Heart left ventricle (tissue), 16 donors: Measurements from ENCODE around the gene CENATAC. TPM values are rescaled to one million over a fixed set of nuclear protein-coding genes. Genes with fewer than 3 reads are reported as not detected.

Experiments used
- ATAC-seq, 4 donors: fragments of 200-7000 bp; cut with Tn5 transposase; one replicate each; pipeline ENCODE4 v1.9.1; 2020 to 2022; ENCODE audit warnings: moderate library complexity in 4 of 4, mild to moderate bottlenecking in 3 of 4, moderate number of reproducible peaks in 1 of 4
- DNase-seq, 5 donors: peaks; one replicate each; pipeline ENCODE4 v3.0.0-alpha.2; 2020
- H3K27ac ChIP-seq, 12 donors: fragments of 200-600 bp; sonication (generic) in 4 of 12; one replicate each; pipeline versions ENCODE4 v1.5.0 to v1.8.0; 2016 to 2022; ENCODE audit warnings: mild to moderate bottlenecking in 2 of 12
- H3K27me3 ChIP-seq, 9 donors: fragments of 200-600 bp; sonication (generic) in 2 of 9; one replicate each; pipeline versions ENCODE4 v1.5.1 to v1.8.0; 2016 to 2022; ENCODE audit warnings: mild to moderate bottlenecking in 3 of 9
- H3K36me3 ChIP-seq, 9 donors: fragments of 200-600 bp; sonication (generic) in 2 of 9; one replicate each; pipeline versions ENCODE4 v1.5.0 to v1.8.0; 2018 to 2022; ENCODE audit warnings: mild to moderate bottlenecking in 2 of 9
- H3K4me1 ChIP-seq, 12 donors: fragments of 200-600 bp; sonication (generic) in 4 of 12; one replicate each; pipeline versions ENCODE4 v1.5.0 to v1.8.0; 2016 to 2022; ENCODE audit warnings: mild to moderate bottlenecking in 3 of 12
- H3K4me3 ChIP-seq, 12 donors: fragments of 200-600 bp; sonication (generic) in 4 of 12; one replicate each; pipeline versions ENCODE4 v1.5.0 to v1.8.0; 2017 to 2022; ENCODE audit warnings: mild to moderate bottlenecking in 9 of 12, moderate library complexity in 4 of 12
- H3K9me3 ChIP-seq, 12 donors: fragments of 200-600 bp; sonication (generic) in 4 of 12; one replicate each; pipeline versions ENCODE4 v1.5.0 to v1.8.0; 2016 to 2022; ENCODE audit warnings: mild to moderate bottlenecking in 1 of 12
- CTCF ChIP-seq, 12 donors: fragments of 200-600 bp; sonication (generic) in 4 of 12; IDR thresholded peaks; one replicate each; pipeline versions ENCODE4 v1.5.0 to v1.8.0; 2018 to 2022; ENCODE audit warnings: antibody characterized with exemption in 12 of 12, mild to moderate bottlenecking in 5 of 12
- POLR2A ChIP-seq, 2 donors: fragments of 450-650 bp; IDR thresholded peaks; one replicate each; pipeline ENCODE4 v1.6.1; 2017; ENCODE audit warnings: antibody characterized with exemption in 2 of 2, mild to moderate bottlenecking in 2 of 2, moderate library complexity in 2 of 2
- WGBS, 4 donors: extraction: QIAGEN DNeasy Blood & Tissue Kit in 2 of 4; methylation state at CpG; one replicate each; pipeline versions ENCODE4 v1.1.5 to v1.1.7; 2013 to 2018; 5-methylcytosine and 5-hydroxymethylcytosine counted together
- intact Hi-C, 10 donors: fragments of 100-400 bp; cut with DNase I; formaldehyde crosslinking; loops; one replicate each; pipeline versions ENCODE4 v1.11.1 to v1.14.2; 2022
- polyA plus RNA-seq, 2 donors: library from polyadenylated mRNA; stranded (reverse); fragments of 200-250 nt; gene quantifications; one replicate each; pipeline ENCODE4 v1.2.3, GENCODE V29; 2013
- total RNA-seq, 9 donors: library from RNA; depleted of rRNA in 2 of 9; stranded (reverse); fragments of >200 nt in 2 of 9; fragmentation: NEBNext Ultra II Directional in 3 of 9; extraction: Animal tissue kit (Norgen Biotek cat#: 25700) in 3 of 9; gene quantifications; one replicate each; pipeline versions ENCODE4 v1.1.0 to v1.2.4, GENCODE V29; 2016 to 2023
- donor health status: ischemic (EF 13 %, LVEDD 7.1; RV severe dilation, severe dysfunction).
- donor health status: healthy with polysubstance abuse.
- donor health status: DM: no; HTN: yes; CAD: no.
- donor health status: DM: no; HTN: no; CAD: no.
- donor health status: ischemic (EF 25% LVEDD 6.9; RV normal size, moderate dysfunction).
- donor health status: ischemic (EF 25% LVEDD 5.7; RV mildly dilated, moderate dysfunction).
- donor health status: healthy.
- donor health status: DM: yes; HTN: yes; CAD: no.
- donor health status: ischemic (EF 35%, LVEDD 5.7; RV mildly dilated, moderate dysfunction).
- donor health status: nonischemic (EF 11% LVEDD 7.7; RV severe dilation, severe dysfunction).
- donor health status: DM: yes; HTN: yes; CAD: no.
- donor health status: PGD.
- donor health status: ischemic (EF 29% LVEDD 5.4; RV normal size, mild dysfunction).
- donor health status: nonischemic (EF 23%, LVEDD 6.1; RV moderate dilation, normal function).

Gene CENATAC
- total and polyA plus RNA-seq, 11 donors: 7.9 to 27.3 (median 11.7) TPM

GRCh38 chr11:119021631-119022030, 23.7 kb downstream of the CENATAC start:
- no peak overlapping the region for H3K27ac ChIP-seq
- no peak for ATAC-seq
- H3K36me3 ChIP-seq: peaks cover 0 to 67% (median 48%) of the 10 kb centered on the region in 9 donors
- H3K27me3 ChIP-seq: no peaks in the 10 kb centered on the region
- peaks cover 15 to 55% (median 36%) of the 10 kb centered on the region in 12 donors for H3K4me1 ChIP-seq
- no peak for DNase-seq
- TF ChIP-seq POLR2A (IDR thresholded peaks at IDR 0.05) (no peak), CTCF (IDR thresholded peaks at IDR 0.05) (no peak)
- H3K4me3 ChIP-seq: no peak overlapping the region
- no peaks in the 10 kb centered on the region for H3K9me3 ChIP-seq
- intact Hi-C loops: no loop called here
- WGBS, 4 donors: 92 to 96% (median 93%) methylated on average over 5 of the region's 5 CpGs

GRCh38 chr11:119023741-119024140, 25.8 kb downstream of the CENATAC start:
- Histone ChIP-seq H3K4me1 (peaks cover 11 to 51% (median 27%) of the 10 kb centered on the region in 12 donors), H3K36me3 (peaks cover 0 to 63% (median 51%) of the 10 kb centered on the region in 9 donors)

GRCh38 chr11:119024430-119025098, 26.6 kb downstream of the CENATAC start:
- intact Hi-C loops: no loop called here
- peak in 1 of 5 donors; percentile 28 for DNase-seq
- 45 to 64% (median 60%) methylated on average over 9 to 15 of the region's 15 CpGs for WGBS, 4 donors
- TF ChIP-seq CTCF (IDR thresholded peaks at IDR 0.05): no peak
- no peak for TF ChIP-seq POLR2A (IDR thresholded peaks at IDR 0.05)
- peak overlapping the region in 11 of 12 donors; percentile 9 to 71 (median 54) for H3K27ac ChIP-seq
- no peaks in the 10 kb centered on the region for H3K27me3 ChIP-seq
- peak in 2 of 4 donors; percentile 9 to 42 for ATAC-seq
- no peaks in the 10 kb centered on the region for H3K9me3 ChIP-seq
- peaks cover 7 to 56% (median 25%) of the 10 kb centered on the region in 12 donors for H3K4me1 ChIP-seq
- H3K36me3 ChIP-seq: peaks cover 0 to 63% (median 51%) of the 10 kb centered on the region in 9 donors
- peak overlapping the region in 3 of 12 donors; percentile 7 to 19 (median 16) for H3K4me3 ChIP-seq

More at GRCh38 chr11:119023741-119024140, 25.8 kb downstream of the CENATAC start:
- intact Hi-C loops: no loop called here
- Histone ChIP-seq H3K4me3 (no peak overlapping the region), H3K9me3 (no peaks in the 10 kb centered on the region), H3K27me3 (no peaks in the 10 kb centered on the region), H3K27ac (peak overlapping the region in 3 of 12 donors; percentile 56 to 62 (median 59))
- ATAC-seq (no peak), DNase-seq (no peak)
- no peak for TF ChIP-seq POLR2A (IDR thresholded peaks at IDR 0.05)
- no peak for TF ChIP-seq CTCF (IDR thresholded peaks at IDR 0.05)

GRCh38 chr11:119025099-119025473, 27.1 kb downstream of the CENATAC start:
- TF ChIP-seq POLR2A (IDR thresholded peaks at IDR 0.05): no peak
- TF ChIP-seq CTCF (IDR thresholded peaks at IDR 0.05): no peak
- Histone ChIP-seq H3K9me3 (no peaks in the 10 kb centered on the region), H3K4me3 (peak overlapping the region in 3 of 12 donors; percentile 7 to 19 (median 16)), H3K27me3 (no peaks in the 10 kb centered on the region), H3K27ac (peak overlapping the region in 11 of 12 donors; percentile 9 to 71 (median 54)), H3K4me1 (peaks cover 6 to 56% (median 24%) of the 10 kb centered on the region in 12 donors), H3K36me3 (peaks cover 0 to 61% (median 51%) of the 10 kb centered on the region in 9 donors)
- ATAC-seq (peak in 1 of 4 donors; percentile 5), DNase-seq (no peak)
- intact Hi-C loops: no loop called here
- WGBS, 4 donors: 65 to 77% (median 68%) methylated on average over 5 of the region's 5 CpGs
